Gastroesophageal sphincter (tissue), 4 donors: ENCODE results near the gene SLC2A6. TPM values are rescaled to one million over a fixed set of nuclear protein-coding genes. Genes with fewer than 3 reads are reported as not detected.

Source experiments
- ATAC-seq: fragments of 150-250 bp; one replicate; pipeline ENCODE4 v1.9.1; 2016; ENCODE audit warnings: mild to moderate bottlenecking, moderate library complexity
- H3K27ac ChIP-seq, 4 donors: fragments of 200-600 bp; sonication (generic) in 3 of 4; 1 replicate in 3 of 4; 2 replicates in 1 of 4; pipeline ENCODE4 v1.5.1; 2016 to 2019
- H3K27me3 ChIP-seq: fragments of 200-600 bp; sonication (generic); one replicate; pipeline ENCODE4 v1.5.1; 2019
- H3K36me3 ChIP-seq, 2 donors: fragments of 200-600 bp; sonication (generic); one replicate each; pipeline ENCODE4 v1.5.1; 2019; ENCODE audit warnings: control low read depth in 1 of 2
- H3K4me1 ChIP-seq, 3 donors: fragments of 200-600 bp; sonication (generic); 1 replicate in 2 of 3; 2 replicates in 1 of 3; pipeline ENCODE4 v1.5.1; 2016 to 2019; ENCODE audit warnings: control low read depth in 2 of 3
- H3K4me3 ChIP-seq, 2 donors: fragments of 200-600 bp; sonication (generic); one replicate each; pipeline ENCODE4 v1.5.1; 2019; ENCODE audit warnings: mild to moderate bottlenecking in 1 of 2, moderate library complexity in 1 of 2
- H3K9me3 ChIP-seq, 3 donors: fragments of 200-600 bp; sonication (generic); one replicate each; pipeline ENCODE4 v1.5.1; 2017 to 2019; ENCODE audit warnings: control low read depth in 2 of 3
- CTCF ChIP-seq, 4 experiments: fragments of 200-600 bp in 2 of 4; fragments of 450-650 bp in 2 of 4; sonication (generic) in 1 of 4; IDR thresholded peaks; one replicate each; pipeline ENCODE4 v1.5.1; 2017 to 2019; ENCODE audit warnings: antibody characterized with exemption in 4 of 4, mild to moderate bottlenecking in 2 of 4, moderate library complexity in 2 of 4
- EP300 ChIP-seq: sonication (generic); formaldehyde crosslinking; IDR thresholded peaks from one replicate; pipeline ENCODE4 v1.6.1; 2017; ENCODE audit warnings: antibody characterized with exemption, mild to moderate bottlenecking
- POLR2A ChIP-seq, 2 donors: fragments of 450-650 bp; IDR thresholded peaks; one replicate each; pipeline ENCODE4 v1.6.1; 2017; ENCODE audit warnings: antibody characterized with exemption in 2 of 2, mild to moderate bottlenecking in 2 of 2, moderate library complexity in 1 of 2
- POLR2AphosphoS5 ChIP-seq: sonication (generic); formaldehyde crosslinking; IDR thresholded peaks from one replicate; pipeline ENCODE4 v1.6.1; 2017; ENCODE audit warnings: antibody characterized with exemption
- WGBS, 2 donors: methylation state at CpG; one replicate each; pipeline ENCODE4 v1.1.5; 2018; ENCODE audit warnings: low coverage in 1 of 2; 5-methylcytosine and 5-hydroxymethylcytosine counted together
- total RNA-seq, 4 donors: library from RNA; depleted of rRNA; stranded (reverse); fragments of >200 nt; gene quantifications; one replicate each; pipeline ENCODE4 v1.1.0, GENCODE V29; 2016

SLC2A6 gene
- total RNA-seq, 4 donors from 2014 or later: 1.7 to 11.8 (median 5.2) TPM

- ATAC-seq: no peak
- Histone ChIP-seq H3K4me3 (no peak within 1 kb of the TSS), H3K27me3 (peaks cover 31% of the 10 kb centered on the region), H3K27ac (no peak within 1 kb of the TSS), H3K36me3 (peaks cover 0 to 12% of the 10 kb centered on the region in 2 donors), H3K9me3 (no peaks in the 10 kb centered on the region), H3K4me1 (peaks cover 0 to 19% (median 3%) of the 10 kb centered on the region in 3 donors)
- TF ChIP-seq CTCF (IDR thresholded peaks at IDR 0.05) (no peak), EP300 (no peak), POLR2AphosphoS5 (no peak), POLR2A (IDR thresholded peaks at IDR 0.05) (no peak)
- WGBS, 2 donors: 10 to 15% methylated on average over 3 of the region's 23 CpGs
These were observed 57.0 kb downstream of the SLC2A6 start, which contains the start of gene ADAMTS13 for GRCh38 chr9:133421615-133422542. TSS of gene ADAMTS13 (plus strand) at chr9:133422367. CDS start at chr9:133422444, 77 bp downstream.

Other genes starting within 250 kb of the SLC2A6 start
- 1 to 10 TPM in 2 of 4 donors, under 1 TPM in 2; 0.47 to 10.0 (median 0.91) TPM for gene ABO, start 203.9 kb downstream of the SLC2A6 start, total RNA-seq
- 10 to 100 TPM; 22.5 to 36.3 (median 25.8) TPM for gene SURF6, start 142.9 kb downstream of the SLC2A6 start, total RNA-seq
- gene MED22, start 131.0 kb downstream of the SLC2A6 start, total RNA-seq: 10 to 100 TPM; 25.1 to 47.3 (median 37.8) TPM
- gene RPL7A, start 130.9 kb downstream of the SLC2A6 start, total RNA-seq: 1,000 to 10,000 TPM; 1,385 to 2,320 (median 1,660) TPM
- gene SURF1, start 122.6 kb downstream of the SLC2A6 start, total RNA-seq: 10 to 100 TPM; 46.0 to 53.4 (median 49.8) TPM
- gene SURF2, start 122.5 kb downstream of the SLC2A6 start, total RNA-seq: 10 to 100 TPM; 11.2 to 16.3 (median 15.3) TPM
- 100 to 1,000 TPM in 3 of 4 donors, 10 to 100 TPM in 1; 78.1 to 139 (median 108) TPM for gene SURF4, start 103.0 kb downstream of the SLC2A6 start, total RNA-seq
- 1 to 10 TPM in 1 of 4 donors, under 1 TPM in 1, not detected in 2; 0.93 to 1.3 TPM for gene STKLD1, start 102.7 kb downstream of the SLC2A6 start, total RNA-seq
- 10 to 100 TPM; 11.2 to 29.9 (median 18.1) TPM for gene REXO4, start 61.1 kb downstream of the SLC2A6 start, total RNA-seq
- 1 to 10 TPM in 3 of 4 donors, under 1 TPM in 1; 0.94 to 2.7 (median 2.1) TPM for gene ADAMTS13, start 56.7 kb downstream of the SLC2A6 start, total RNA-seq
- gene CACFD1, start 19.1 kb downstream of the SLC2A6 start, total RNA-seq: 10 to 100 TPM; 15.3 to 22.3 (median 16.0) TPM
- gene MYMK, start 45.9 kb upstream of the SLC2A6 start, total RNA-seq: not detected
- 1 to 10 TPM; 2.0 to 5.8 (median 3.1) TPM for gene ADAMTSL2, start 55.6 kb upstream of the SLC2A6 start, total RNA-seq
- not detected for gene FAM163B, start 130.3 kb upstream of the SLC2A6 start, total RNA-seq
- not detected for gene DBH, start 157.3 kb upstream of the SLC2A6 start, total RNA-seq